Measurements from ENCODE around the gene ELF1.
"Not testable (repeated sequence)": the region's sequence is repeated elsewhere in the genome, so short reads cannot be mapped to it uniquely, and the experiment has no call there.

The ELF1 gene

GRCh38 chr13:41048640-41049039 is 29.5 kb upstream of the ELF1 start:
- H3K18ac ChIP-seq (ENCODE audit: low read length): no peak overlapping the region
- no peak overlapping the region for H3K9ac ChIP-seq (ENCODE audit: low read length)
- no peaks in the 10 kb centered on the region for H3K27me3 ChIP-seq (ENCODE audit: insufficient read depth, low read length)
- peaks cover 7 to 8% of the 10 kb centered on the region in 2 experiments for H3K36me3 ChIP-seq (ENCODE audit: control insufficient read depth in 1 of 2, insufficient read depth in 2 of 2, low read length in 2 of 2)
- no peak for DNase-seq
- H3K23ac ChIP-seq (ENCODE audit: low read length): no peak overlapping the region
- H3K79me2 ChIP-seq (ENCODE audit: control insufficient read depth, insufficient read depth, low read length, poor library complexity): no peaks in the 10 kb centered on the region
- no peak overlapping the region for H2AFZ ChIP-seq (ENCODE audit: insufficient read depth, low read length, poor library complexity)
- no peak overlapping the region for H2AK5ac ChIP-seq (ENCODE audit: low read length)
- H3K9me3 ChIP-seq (ENCODE audit: insufficient read depth, low read depth, low read length): peaks cover 6% of the 10 kb centered on the region
- H3K4me1 ChIP-seq (ENCODE audit: control insufficient read depth in 1 of 2, insufficient read depth in 2 of 2, low read length in 2 of 2): no peaks in the 10 kb centered on the region
- H3K14ac ChIP-seq (ENCODE audit: low read length): no peak overlapping the region
- no peak overlapping the region for H3K4ac ChIP-seq (ENCODE audit: low read depth, low read length)
- no peak overlapping the region for H3K4me3 ChIP-seq (ENCODE audit: low read depth, low read length)
- no peak overlapping the region for H3K27ac ChIP-seq (ENCODE audit: low read depth, low read length)
- H3K4me2 ChIP-seq (ENCODE audit: low read length): no peak overlapping the region
- no peak overlapping the region for H2BK12ac ChIP-seq (ENCODE audit: low read length)
- WGBS (ENCODE audit: extremely low coverage, insufficient coverage, insufficient read length): 100% methylated on average over 1 of the region's 5 CpGs
- H4K8ac ChIP-seq (ENCODE audit: low read depth, low read length): no peak overlapping the region
- no peak overlapping the region for H2BK120ac ChIP-seq (ENCODE audit: insufficient read depth, low read length, poor library complexity)
- no peak overlapping the region for H4K91ac ChIP-seq (ENCODE audit: low read depth, low read length)
- no peak overlapping the region for H2BK5ac ChIP-seq (ENCODE audit: low read depth, low read length, poor library complexity)
- H3K79me1 ChIP-seq (ENCODE audit: low read length): no peaks in the 10 kb centered on the region
- no peak overlapping the region for H4K12ac ChIP-seq (ENCODE audit: low read depth, low read length)

GRCh38 chr13:41042419-41042818 is 23.3 kb upstream of the ELF1 start:
- H3K4me1 ChIP-seq (ENCODE audit: control insufficient read depth in 1 of 2, insufficient read depth in 2 of 2, low read length in 2 of 2); H2BK12ac ChIP-seq (ENCODE audit: low read length); H3K23ac ChIP-seq (ENCODE audit: low read length); H4K8ac ChIP-seq (ENCODE audit: low read depth, low read length); H4K12ac ChIP-seq (ENCODE audit: low read depth, low read length); H4K91ac ChIP-seq (ENCODE audit: low read depth, low read length); H3K36me3 ChIP-seq (ENCODE audit: control insufficient read depth in 1 of 2, insufficient read depth in 2 of 2, low read length in 2 of 2); H3K9me3 ChIP-seq (ENCODE audit: insufficient read depth, low read depth, low read length); DNase-seq; H3K79me2 ChIP-seq (ENCODE audit: control insufficient read depth, insufficient read depth, low read length, poor library complexity); H3K4me2 ChIP-seq (ENCODE audit: low read length); H3K27me3 ChIP-seq (ENCODE audit: insufficient read depth, low read length); H3K18ac ChIP-seq (ENCODE audit: low read length); H2BK120ac ChIP-seq (ENCODE audit: insufficient read depth, low read length, poor library complexity); H2BK5ac ChIP-seq (ENCODE audit: low read depth, low read length, poor library complexity); H3K9ac ChIP-seq (ENCODE audit: low read length); H3K27ac ChIP-seq (ENCODE audit: low read depth, low read length); H2AK5ac ChIP-seq (ENCODE audit: low read length); H3K79me1 ChIP-seq (ENCODE audit: low read length); H3K4me3 ChIP-seq (ENCODE audit: low read depth, low read length); H3K14ac ChIP-seq (ENCODE audit: low read length); H2AFZ ChIP-seq (ENCODE audit: insufficient read depth, low read length, poor library complexity); H3K4ac ChIP-seq (ENCODE audit: low read depth, low read length): not testable (repeated sequence)
- no CpG with 5 or more reads among the region's 4 CpGs for WGBS (ENCODE audit: extremely low coverage, insufficient coverage, insufficient read length)

- Histone ChIP-seq H2BK5ac (ENCODE audit: low read depth, low read length, poor library complexity) (no peak overlapping the region), H2BK12ac (ENCODE audit: low read length) (no peak overlapping the region), H3K14ac (ENCODE audit: low read length) (no peak overlapping the region), H3K27me3 (ENCODE audit: insufficient read depth, low read length) (no peaks in the 10 kb centered on the region), H3K18ac (ENCODE audit: low read length) (no peak overlapping the region), H3K79me1 (ENCODE audit: low read length) (no peaks in the 10 kb centered on the region), H3K36me3 (ENCODE audit: control insufficient read depth in 1 of 2, insufficient read depth in 2 of 2, low read length in 2 of 2) (peaks cover 0 to 2% of the 10 kb centered on the region in 2 experiments), H3K23ac (ENCODE audit: low read length) (no peak overlapping the region), H3K4me3 (ENCODE audit: low read depth, low read length) (no peak overlapping the region), H3K27ac (ENCODE audit: low read depth, low read length) (no peak overlapping the region), H2BK120ac (ENCODE audit: insufficient read depth, low read length, poor library complexity) (no peak overlapping the region), H2AK5ac (ENCODE audit: low read length) (no peak overlapping the region), H3K4me1 (ENCODE audit: control insufficient read depth in 1 of 2, insufficient read depth in 2 of 2, low read length in 2 of 2) (no peaks in the 10 kb centered on the region), H2AFZ (ENCODE audit: insufficient read depth, low read length, poor library complexity) (no peak overlapping the region), H3K4me2 (ENCODE audit: low read length) (no peak overlapping the region), H3K4ac (ENCODE audit: low read depth, low read length) (peak overlapping the region; percentile 55), H4K12ac (ENCODE audit: low read depth, low read length) (no peak overlapping the region), H4K8ac (ENCODE audit: low read depth, low read length) (no peak overlapping the region), H3K9me3 (ENCODE audit: insufficient read depth, low read depth, low read length) (no peaks in the 10 kb centered on the region), H3K9ac (ENCODE audit: low read length) (no peak overlapping the region), H3K79me2 (ENCODE audit: control insufficient read depth, insufficient read depth, low read length, poor library complexity) (peaks cover 2% of the 10 kb centered on the region), H4K91ac (ENCODE audit: low read depth, low read length) (no peak overlapping the region)
- WGBS (ENCODE audit: extremely low coverage, insufficient coverage, insufficient read length): no CpG with 5 or more reads among the region's 9 CpGs
- no peak for DNase-seq
Measured at GRCh38 chr13:41040584-41041334, 21.6 kb upstream of the ELF1 start.

- Histone ChIP-seq H3K4me3 (ENCODE audit: low read depth, low read length) (no peak overlapping the region), H2AFZ (ENCODE audit: insufficient read depth, low read length, poor library complexity) (no peak overlapping the region), H3K4me2 (ENCODE audit: low read length) (no peak overlapping the region)
Measured at GRCh38 chr13:41039746-41040145, 20.6 kb upstream of the ELF1 start.

More at GRCh38 chr13:41039746-41040145, 20.6 kb upstream of the ELF1 start:
- H4K12ac ChIP-seq (ENCODE audit: low read depth, low read length): no peak overlapping the region
- no peak overlapping the region for H4K91ac ChIP-seq (ENCODE audit: low read depth, low read length)
- H3K23ac ChIP-seq (ENCODE audit: low read length): no peak overlapping the region
- H3K9me3 ChIP-seq (ENCODE audit: insufficient read depth, low read depth, low read length): no peaks in the 10 kb centered on the region
- no peak overlapping the region for H2AK5ac ChIP-seq (ENCODE audit: low read length)
- H3K18ac ChIP-seq (ENCODE audit: low read length): no peak overlapping the region
- no peak overlapping the region for H2BK12ac ChIP-seq (ENCODE audit: low read length)
- H4K8ac ChIP-seq (ENCODE audit: low read depth, low read length): no peak overlapping the region
- H3K27me3 ChIP-seq (ENCODE audit: insufficient read depth, low read length): no peaks in the 10 kb centered on the region
- no peak overlapping the region for H2BK5ac ChIP-seq (ENCODE audit: low read depth, low read length, poor library complexity)
- H3K4me1 ChIP-seq (ENCODE audit: control insufficient read depth in 1 of 2, insufficient read depth in 2 of 2, low read length in 2 of 2): no peaks in the 10 kb centered on the region
- H3K79me1 ChIP-seq (ENCODE audit: low read length): no peaks in the 10 kb centered on the region
- DNase-seq: no peak
- no peak overlapping the region for H3K9ac ChIP-seq (ENCODE audit: low read length)
- H3K4ac ChIP-seq (ENCODE audit: low read depth, low read length): no peak overlapping the region
- H3K14ac ChIP-seq (ENCODE audit: low read length): no peak overlapping the region
- peaks cover 2% of the 10 kb centered on the region for H3K79me2 ChIP-seq (ENCODE audit: control insufficient read depth, insufficient read depth, low read length, poor library complexity)
- H3K36me3 ChIP-seq (ENCODE audit: control insufficient read depth in 1 of 2, insufficient read depth in 2 of 2, low read length in 2 of 2): peaks cover 0 to 2% of the 10 kb centered on the region in 2 experiments
- no peak overlapping the region for H2BK120ac ChIP-seq (ENCODE audit: insufficient read depth, low read length, poor library complexity)
- H3K27ac ChIP-seq (ENCODE audit: low read depth, low read length): no peak overlapping the region

Data from trophoblast cell (in vitro differentiated cells and primary cell).